HTERT RPE-1 (cell line): ENCODE results near the gene DNASE1L1.

ENCODE experiments used
- in situ Hi-C: fragments of 300-500 bp; cut with MboI; formaldehyde crosslinking; loops from 4 replicates; pipeline ENCODE4 v1.14.3; 2020; ENCODE audit warnings: low sequenced_read_pairs

The DNASE1L1 gene

DNA sequence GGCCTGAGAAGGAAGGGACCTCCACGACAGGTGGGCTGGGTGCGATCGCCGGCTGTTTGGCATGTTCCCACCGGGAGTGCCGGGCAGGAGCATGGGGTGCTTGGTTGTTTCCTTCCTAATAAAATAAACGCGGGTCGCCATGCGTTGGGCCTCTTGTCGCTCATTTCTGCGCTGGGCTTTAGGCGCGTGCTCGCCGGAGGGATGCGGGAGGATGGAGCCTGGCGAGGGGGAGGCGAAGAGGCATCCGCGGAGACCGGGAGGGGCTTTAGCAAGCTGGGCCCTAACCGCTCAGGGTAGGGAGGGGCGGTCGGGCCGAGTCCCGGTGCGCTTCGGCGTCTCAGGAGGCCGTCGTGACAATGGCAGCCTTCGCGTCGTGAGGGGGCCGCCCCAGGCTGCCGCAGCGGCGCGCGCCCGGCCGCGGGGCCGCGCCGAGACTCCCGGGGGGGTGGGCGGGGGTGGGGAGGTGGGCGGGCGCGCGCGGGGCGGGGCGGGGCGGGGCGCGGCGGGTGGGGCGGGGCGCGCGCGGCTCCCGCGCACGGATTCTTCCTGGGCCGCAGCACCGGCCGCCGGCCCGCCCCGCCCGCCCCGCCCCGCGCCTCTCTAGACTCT, 27.4 kb upstream of the DNASE1L1 start:
- in situ Hi-C loops, result no loop called here

DNA sequence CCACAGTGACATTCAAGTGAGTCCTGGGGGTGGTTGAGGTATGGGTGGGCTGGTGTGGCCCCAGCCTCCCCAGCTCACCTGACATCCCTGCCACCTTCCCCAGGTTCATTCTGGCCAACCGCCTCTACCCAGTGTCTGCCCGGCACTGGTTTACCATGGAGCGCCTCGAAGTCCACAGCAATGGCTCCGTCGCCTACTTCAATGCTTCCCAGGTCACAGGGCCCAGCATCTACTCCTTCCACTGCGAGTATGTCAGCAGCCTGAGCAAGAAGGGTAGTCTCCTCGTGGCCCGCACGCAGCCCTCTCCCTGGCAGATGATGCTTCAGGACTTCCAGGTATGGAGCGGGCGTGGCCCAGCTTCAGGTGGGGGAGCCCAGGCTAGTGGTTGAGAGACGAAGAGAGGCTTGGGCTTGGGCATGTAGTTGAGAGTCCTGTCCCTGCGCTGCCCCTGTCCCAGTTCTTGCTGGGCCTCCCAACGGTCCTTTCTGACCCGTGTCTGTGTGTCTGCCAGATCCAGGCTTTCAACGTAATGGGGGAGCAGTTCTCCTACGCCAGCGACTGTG, 26.2 kb upstream of the DNASE1L1 start:
- in situ Hi-C loops, result no loop called here

DNA sequence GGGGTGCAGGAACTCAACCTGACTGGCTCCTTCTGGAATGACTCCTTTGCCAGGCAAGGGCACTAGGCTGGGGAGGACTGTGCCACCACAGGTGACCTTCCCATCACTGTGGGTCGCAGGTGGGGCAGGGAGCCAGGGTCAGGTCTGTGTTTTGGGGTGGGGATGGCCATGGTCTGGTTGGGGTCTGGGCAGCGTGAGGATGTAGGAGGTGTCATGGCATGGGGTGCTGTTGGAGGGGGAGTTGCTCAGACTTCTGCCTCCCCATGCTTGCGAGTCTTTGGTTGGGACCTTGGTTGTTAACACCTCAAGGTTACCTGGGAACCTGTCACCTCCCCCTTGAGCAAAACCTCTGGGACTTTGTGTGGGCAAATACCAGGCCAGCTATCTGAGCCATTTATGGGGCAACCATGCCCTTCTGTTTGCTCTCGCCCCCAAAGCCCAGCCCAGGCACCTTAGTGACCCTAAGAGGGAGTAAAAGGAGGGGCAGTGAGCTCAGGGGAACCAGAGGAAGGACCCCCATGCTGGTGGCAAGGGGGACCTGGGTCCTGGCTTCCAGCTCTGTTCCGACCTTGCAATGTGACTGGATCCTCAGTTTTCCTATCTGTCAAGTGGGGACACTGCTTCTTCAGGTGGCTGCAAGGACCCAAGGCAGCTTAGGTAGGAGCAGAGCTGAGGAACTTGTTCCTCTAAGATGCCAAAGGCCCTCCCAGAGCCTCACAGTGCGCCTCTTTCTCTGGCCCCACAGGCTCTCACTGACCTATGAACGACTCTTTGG, 25.5 kb upstream of the DNASE1L1 start:
- in situ Hi-C loops, result no loop called here

DNA sequence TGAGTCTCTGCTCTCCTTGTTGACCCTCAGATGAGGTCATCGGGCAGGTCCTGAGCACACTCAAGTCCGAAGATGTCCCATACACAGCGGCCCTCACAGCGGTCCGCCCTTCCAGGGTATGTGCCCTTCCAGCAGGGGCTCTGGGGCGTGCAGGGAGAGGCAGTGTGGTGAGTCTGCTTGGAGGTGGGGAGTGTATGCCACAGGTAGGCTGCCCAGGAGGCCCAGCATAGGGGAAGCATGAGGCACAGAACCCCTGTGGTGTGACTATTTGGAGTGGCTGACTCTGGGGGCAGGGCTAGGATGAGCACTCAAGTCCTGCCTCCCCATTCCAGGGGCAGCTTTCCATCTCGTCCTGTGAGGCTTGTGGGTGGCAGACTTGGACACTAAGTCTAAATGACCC, 24.6 kb upstream of the DNASE1L1 start:
- in situ Hi-C loops, result no loop called here

DNA sequence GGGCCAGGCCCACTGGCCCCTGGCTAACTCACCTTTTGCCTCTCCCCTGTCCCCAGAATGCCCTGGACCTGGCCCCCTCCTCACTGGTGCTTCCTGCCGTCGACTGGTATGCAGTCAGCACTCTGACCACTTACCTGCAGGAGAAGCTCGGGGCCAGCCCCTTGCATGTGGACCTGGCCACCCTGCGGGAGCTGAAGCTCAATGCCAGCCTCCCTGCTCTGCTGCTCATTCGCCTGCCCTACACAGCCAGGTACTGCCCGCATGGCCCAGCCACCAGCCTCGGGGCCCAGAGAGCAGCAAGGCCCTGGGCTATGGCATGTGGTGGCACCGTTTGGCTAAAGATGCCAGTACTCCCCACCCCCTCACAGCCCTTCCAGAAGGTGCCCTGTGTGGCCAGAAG, 23.2 kb upstream of the DNASE1L1 start:
- in situ Hi-C loops, result no loop called here

GRCh38 chrX:154431341-154431740, 22.3 kb upstream of the DNASE1L1 start:
- in situ Hi-C loops, result no loop called here

DNA sequence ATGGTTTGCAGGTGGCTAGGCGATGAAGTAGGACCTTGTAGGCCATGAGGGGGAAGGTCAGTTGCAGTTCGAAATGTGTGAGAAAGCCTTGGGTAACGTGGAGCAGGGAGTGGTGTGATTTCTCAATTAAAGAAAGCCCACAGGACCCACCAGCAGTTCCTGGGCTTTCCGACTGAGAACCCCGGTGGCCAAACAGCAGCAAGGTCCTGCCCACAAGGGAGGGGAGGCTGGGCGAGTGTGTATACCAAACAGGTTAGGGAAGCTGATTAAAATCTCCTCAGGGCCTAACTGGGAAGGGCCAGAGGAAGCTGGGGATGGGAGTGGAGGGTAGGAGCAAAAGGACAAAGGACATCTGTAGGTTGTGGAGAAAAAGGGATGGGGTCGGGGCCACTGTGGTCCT, 21.9 kb upstream of the DNASE1L1 start:
- in situ Hi-C loops, result no loop called here

DNA sequence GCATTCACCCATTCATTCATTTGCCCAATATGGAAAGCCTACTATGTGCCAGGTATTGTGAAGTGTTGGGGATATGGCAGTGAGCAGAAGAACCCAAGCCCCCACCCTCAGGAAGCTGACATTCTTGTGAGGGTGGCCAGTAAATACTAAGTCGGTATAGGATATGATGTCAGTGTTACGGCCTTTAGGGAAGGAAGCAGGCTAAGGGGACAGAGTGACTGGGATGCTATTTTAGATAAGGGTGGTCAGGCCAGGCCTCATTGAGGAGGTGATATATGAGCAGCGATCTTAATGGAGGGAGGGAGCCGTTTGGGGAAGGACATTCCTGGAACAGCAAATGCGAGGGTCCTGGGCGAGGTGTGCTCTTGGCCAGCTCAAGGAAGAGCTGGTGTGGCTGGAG, 21.4 kb upstream of the DNASE1L1 start:
- in situ Hi-C loops, result no loop called here

- in situ Hi-C loops, result no loop called here
Measured at GRCh38 chrX:154429711-154430110, 20.7 kb upstream of the DNASE1L1 start.

GRCh38 chrX:154428176-154429171, 19.4 kb upstream of the DNASE1L1 start, which contains the start of gene ATP6AP1:
ATP6AP1 (plus strand) TSS chrX:154428677; CDS start chrX:154428693, 16 bp downstream.
- in situ Hi-C loops, result no loop called here

GRCh38 chrX:154426916-154427770, 18.1 kb upstream of the DNASE1L1 start:
- in situ Hi-C loops, result no loop called here

GRCh38 chrX:154420402-154420756, 11.3 kb upstream of the DNASE1L1 start:
- in situ Hi-C loops, result no loop called here

- in situ Hi-C loops, result no loop called here
Measured at GRCh38 chrX:154419688-154420401, 10.8 kb upstream of the DNASE1L1 start.

DNA sequence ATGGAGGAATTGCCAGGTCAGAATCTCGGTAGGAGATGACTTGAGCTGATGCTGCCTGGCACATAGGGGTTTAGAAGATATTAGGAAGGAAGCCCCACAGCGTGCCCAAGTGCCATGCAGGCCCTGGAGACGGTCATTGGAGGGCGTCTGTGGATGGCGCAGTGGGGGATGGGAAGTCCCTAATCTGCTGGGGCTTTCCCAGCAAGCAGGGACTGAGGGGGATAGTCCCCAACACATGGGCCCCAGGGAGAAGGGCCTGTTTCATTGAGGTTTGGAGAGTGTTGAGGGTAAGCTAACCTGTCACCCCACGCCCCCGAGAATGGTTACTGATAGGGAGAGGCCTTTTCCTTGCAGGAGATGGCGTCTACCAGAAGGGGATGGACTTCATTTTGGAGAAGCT, 10.1 kb upstream of the DNASE1L1 start:
- in situ Hi-C loops, result no loop called here

DNA sequence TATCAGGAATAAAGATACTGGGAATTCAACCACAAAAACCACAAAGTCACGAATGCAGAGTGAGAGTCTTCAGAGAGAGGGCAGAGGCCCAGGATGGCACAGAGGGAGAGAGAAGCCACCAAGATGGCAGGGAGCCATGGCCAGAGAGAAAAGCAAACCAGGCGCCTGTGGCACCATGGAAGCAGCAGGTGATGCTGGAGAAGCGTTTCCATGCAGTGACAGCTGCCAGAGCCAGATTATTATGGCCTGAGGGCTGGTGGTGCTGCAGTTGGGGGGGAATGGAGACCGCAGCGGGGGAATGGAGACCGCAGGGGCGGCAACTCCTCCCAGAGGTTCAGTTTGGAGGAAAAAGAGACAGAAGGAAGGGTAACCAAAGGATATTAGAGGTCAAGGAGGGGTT, 8.1 kb upstream of the DNASE1L1 start:
- in situ Hi-C loops, result no loop called here

GRCh38 chrX:154413142-154413541, 4.1 kb upstream of the DNASE1L1 start:
- in situ Hi-C loops, result no loop called here

DNA sequence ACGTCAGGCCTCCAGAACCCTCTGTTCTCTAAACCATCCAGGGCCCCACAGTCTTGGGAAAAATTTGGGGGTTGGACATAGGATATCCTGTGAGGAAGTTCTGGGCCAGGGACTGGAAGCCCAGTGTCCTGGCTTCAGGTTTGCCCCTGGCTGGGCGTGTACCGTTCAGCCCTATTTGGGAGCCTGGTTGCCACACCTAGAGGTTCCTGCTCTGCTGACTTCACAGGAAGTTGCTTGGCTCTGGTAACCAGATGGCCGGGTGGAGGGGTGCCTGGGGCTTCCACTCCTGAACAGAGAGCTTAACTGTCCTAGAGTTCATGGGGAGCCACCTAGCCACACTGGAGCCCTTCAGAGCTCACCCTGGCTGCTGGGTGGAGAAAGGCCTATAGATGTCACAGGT, 3.4 kb upstream of the DNASE1L1 start:
- in situ Hi-C loops, result no loop called here

- in situ Hi-C loops, result no loop called here
Measured at GRCh38 chrX:154411981-154412340, 2.9 kb upstream of the DNASE1L1 start.

- in situ Hi-C loops, result no loop called here
Measured at GRCh38 chrX:154408659-154409221, 314 bp downstream of the DNASE1L1 start.
